ENCODE data around the gene NME7. TPM values are rescaled to one million over a fixed set of nuclear protein-coding genes. Genes with fewer than 3 reads are reported as not detected.

Gene NME7
- total and polyA plus RNA-seq, 4 donors: 7.8 to 26.5 (median 9.4) TPM

DNA sequence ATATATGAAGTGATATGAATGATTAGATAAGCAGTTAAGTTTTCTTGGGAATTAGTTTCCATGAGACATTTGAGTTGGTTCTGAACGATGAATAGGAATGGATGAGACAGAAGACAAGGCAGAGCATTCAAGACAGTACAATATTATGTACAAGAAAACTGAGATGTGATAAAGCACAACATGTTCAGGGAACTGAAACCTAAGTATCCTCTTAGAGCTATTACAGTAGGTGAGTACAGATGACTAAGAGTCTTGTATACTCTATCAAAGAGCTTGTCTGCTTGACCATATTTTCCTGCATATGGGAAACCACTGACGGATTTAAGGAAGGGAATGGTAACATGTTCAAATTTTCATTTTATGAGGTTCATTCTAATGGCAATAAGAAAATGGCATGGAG, 61.6 kb downstream of the NME7 start:
- WGBS: 96% methylated on average over 2 of the region's 2 CpGs
- DNase-seq (ENCODE audit: low spot score): no peak

DNA sequence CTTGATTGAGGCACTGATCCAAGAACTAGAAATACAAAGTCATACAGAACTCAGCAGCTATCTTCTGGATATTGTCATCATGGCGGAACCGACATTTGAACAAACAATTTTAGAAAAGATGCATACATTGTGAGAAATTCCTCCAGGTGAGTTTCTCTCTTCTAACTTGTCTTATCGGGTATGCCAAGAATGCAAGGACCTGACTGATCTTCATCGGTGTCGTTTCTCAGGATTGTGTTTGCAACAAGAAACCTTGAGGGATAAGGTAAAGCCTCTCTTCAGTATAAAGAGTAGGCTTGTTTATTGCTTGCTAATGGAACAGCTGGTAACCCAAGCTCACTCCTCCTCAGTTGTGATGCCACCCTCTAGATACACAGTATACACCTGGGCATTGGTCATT, 62.2 kb downstream of the NME7 start:
- Histone ChIP-seq H3K9ac (ENCODE audit: low read depth in 1 of 2, low read length in 2 of 2) (no peak overlapping the region), H3K27ac (ENCODE audit: low read depth in 1 of 2, low read length in 2 of 2) (no peak overlapping the region), H3K9me3 (ENCODE audit: control insufficient read depth in 4 of 4, low read length in 3 of 4) (no peaks in the 10 kb centered on the region), H3K4me3 (ENCODE audit: low read depth in 1 of 3, low read length in 3 of 3) (no peak overlapping the region), H3K36me3 (ENCODE audit: control insufficient read depth in 4 of 4, insufficient read depth in 3 of 4, low read depth in 1 of 4, low read length in 3 of 4) (peaks cover 0 to 3% (median 0%) of the 10 kb centered on the region in 4 donors), H3K4me1 (ENCODE audit: control insufficient read depth in 4 of 4, insufficient read depth in 4 of 4, low read length in 3 of 4) (no peaks in the 10 kb centered on the region), H3K27me3 (ENCODE audit: control insufficient read depth in 4 of 4, insufficient read depth in 4 of 4, low read length in 3 of 4) (no peaks in the 10 kb centered on the region)
- WGBS: 95% methylated on average over 5 of the region's 5 CpGs
- TF ChIP-seq JUND (IDR thresholded peaks at IDR 0.05) (no peak), NR2F2 (IDR thresholded peaks at IDR 0.05) (no peak)
- no peak for DNase-seq (ENCODE audit: low spot score)

More for the DNA sequence above, 61.6 kb downstream of the NME7 start:
- TF ChIP-seq RAD21 (IDR thresholded peaks at IDR 0.05) (no peak), NR2F2 (IDR thresholded peaks at IDR 0.05) (no peak), JUND (IDR thresholded peaks at IDR 0.05) (no peak), FOXA2 (IDR thresholded peaks at IDR 0.05) (no peak), SP1 (IDR thresholded peaks at IDR 0.05) (no peak), YY1 (IDR thresholded peaks at IDR 0.05) (no peak), FOXA1 (IDR thresholded peaks at IDR 0.05) (no peak), GABPA (IDR thresholded peaks at IDR 0.05 in 1 of 2, conservative IDR thresholded peaks at IDR 0.05 in 1 of 2) (no peak), HNF4G (IDR thresholded peaks at IDR 0.05) (no peak), RXRA (IDR thresholded peaks at IDR 0.05) (no peak), EGR1 (IDR thresholded peaks at IDR 0.05; ENCODE audit: low read depth in 2 of 2) (no peak)
- TF ChIP-seq, protein P1, sequence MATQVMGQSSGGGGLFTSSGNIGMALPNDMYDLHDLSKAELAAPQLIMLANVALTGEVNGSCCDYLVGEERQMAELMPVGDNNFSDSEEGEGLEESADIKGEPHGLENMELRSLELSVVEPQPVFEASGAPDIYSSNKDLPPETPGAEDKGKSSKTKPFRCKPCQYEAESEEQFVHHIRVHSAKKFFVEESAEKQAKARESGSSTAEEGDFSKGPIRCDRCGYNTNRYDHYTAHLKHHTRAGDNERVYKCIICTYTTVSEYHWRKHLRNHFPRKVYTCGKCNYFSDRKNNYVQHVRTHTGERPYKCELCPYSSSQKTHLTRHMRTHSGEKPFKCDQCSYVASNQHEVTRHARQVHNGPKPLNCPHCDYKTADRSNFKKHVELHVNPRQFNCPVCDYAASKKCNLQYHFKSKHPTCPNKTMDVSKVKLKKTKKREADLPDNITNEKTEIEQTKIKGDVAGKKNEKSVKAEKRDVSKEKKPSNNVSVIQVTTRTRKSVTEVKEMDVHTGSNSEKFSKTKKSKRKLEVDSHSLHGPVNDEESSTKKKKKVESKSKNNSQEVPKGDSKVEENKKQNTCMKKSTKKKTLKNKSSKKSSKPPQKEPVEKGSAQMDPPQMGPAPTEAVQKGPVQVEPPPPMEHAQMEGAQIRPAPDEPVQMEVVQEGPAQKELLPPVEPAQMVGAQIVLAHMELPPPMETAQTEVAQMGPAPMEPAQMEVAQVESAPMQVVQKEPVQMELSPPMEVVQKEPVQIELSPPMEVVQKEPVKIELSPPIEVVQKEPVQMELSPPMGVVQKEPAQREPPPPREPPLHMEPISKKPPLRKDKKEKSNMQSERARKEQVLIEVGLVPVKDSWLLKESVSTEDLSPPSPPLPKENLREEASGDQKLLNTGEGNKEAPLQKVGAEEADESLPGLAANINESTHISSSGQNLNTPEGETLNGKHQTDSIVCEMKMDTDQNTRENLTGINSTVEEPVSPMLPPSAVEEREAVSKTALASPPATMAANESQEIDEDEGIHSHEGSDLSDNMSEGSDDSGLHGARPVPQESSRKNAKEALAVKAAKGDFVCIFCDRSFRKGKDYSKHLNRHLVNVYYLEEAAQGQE (IDR thresholded peaks at IDR 0.05): no peak
- TF ChIP-seq, protein P2, sequence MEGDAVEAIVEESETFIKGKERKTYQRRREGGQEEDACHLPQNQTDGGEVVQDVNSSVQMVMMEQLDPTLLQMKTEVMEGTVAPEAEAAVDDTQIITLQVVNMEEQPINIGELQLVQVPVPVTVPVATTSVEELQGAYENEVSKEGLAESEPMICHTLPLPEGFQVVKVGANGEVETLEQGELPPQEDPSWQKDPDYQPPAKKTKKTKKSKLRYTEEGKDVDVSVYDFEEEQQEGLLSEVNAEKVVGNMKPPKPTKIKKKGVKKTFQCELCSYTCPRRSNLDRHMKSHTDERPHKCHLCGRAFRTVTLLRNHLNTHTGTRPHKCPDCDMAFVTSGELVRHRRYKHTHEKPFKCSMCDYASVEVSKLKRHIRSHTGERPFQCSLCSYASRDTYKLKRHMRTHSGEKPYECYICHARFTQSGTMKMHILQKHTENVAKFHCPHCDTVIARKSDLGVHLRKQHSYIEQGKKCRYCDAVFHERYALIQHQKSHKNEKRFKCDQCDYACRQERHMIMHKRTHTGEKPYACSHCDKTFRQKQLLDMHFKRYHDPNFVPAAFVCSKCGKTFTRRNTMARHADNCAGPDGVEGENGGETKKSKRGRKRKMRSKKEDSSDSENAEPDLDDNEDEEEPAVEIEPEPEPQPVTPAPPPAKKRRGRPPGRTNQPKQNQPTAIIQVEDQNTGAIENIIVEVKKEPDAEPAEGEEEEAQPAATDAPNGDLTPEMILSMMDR (IDR thresholded peaks at IDR 0.05; ENCODE audit: low read depth, low read length, missing input control): no peak
- TF ChIP-seq, protein P3, sequence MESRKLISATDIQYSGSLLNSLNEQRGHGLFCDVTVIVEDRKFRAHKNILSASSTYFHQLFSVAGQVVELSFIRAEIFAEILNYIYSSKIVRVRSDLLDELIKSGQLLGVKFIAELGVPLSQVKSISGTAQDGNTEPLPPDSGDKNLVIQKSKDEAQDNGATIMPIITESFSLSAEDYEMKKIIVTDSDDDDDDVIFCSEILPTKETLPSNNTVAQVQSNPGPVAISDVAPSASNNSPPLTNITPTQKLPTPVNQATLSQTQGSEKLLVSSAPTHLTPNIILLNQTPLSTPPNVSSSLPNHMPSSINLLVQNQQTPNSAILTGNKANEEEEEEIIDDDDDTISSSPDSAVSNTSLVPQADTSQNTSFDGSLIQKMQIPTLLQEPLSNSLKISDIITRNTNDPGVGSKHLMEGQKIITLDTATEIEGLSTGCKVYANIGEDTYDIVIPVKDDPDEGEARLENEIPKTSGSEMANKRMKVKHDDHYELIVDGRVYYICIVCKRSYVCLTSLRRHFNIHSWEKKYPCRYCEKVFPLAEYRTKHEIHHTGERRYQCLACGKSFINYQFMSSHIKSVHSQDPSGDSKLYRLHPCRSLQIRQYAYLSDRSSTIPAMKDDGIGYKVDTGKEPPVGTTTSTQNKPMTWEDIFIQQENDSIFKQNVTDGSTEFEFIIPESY (IDR thresholded peaks at IDR 0.05): no peak
- TF ChIP-seq, protein P4, sequence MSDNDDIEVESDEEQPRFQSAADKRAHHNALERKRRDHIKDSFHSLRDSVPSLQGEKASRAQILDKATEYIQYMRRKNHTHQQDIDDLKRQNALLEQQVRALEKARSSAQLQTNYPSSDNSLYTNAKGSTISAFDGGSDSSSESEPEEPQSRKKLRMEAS (IDR thresholded peaks at IDR 0.05): no peak
- H3K4me1 ChIP-seq (ENCODE audit: control insufficient read depth in 4 of 4, insufficient read depth in 4 of 4, low read length in 3 of 4): no peaks in the 10 kb centered on the region
- no peak overlapping the region for H3K9ac ChIP-seq (ENCODE audit: low read depth in 1 of 2, low read length in 2 of 2)
- no peaks in the 10 kb centered on the region for H3K27me3 ChIP-seq (ENCODE audit: control insufficient read depth in 4 of 4, insufficient read depth in 4 of 4, low read length in 3 of 4)
- no peaks in the 10 kb centered on the region for H3K9me3 ChIP-seq (ENCODE audit: control insufficient read depth in 4 of 4, low read length in 3 of 4)
- no peak overlapping the region for H3K27ac ChIP-seq (ENCODE audit: low read depth in 1 of 2, low read length in 2 of 2)
- peaks cover 0 to 3% (median 0%) of the 10 kb centered on the region in 4 donors for H3K36me3 ChIP-seq (ENCODE audit: control insufficient read depth in 4 of 4, insufficient read depth in 3 of 4, low read depth in 1 of 4, low read length in 3 of 4)
- H3K4me3 ChIP-seq (ENCODE audit: low read depth in 1 of 3, low read length in 3 of 3): no peak overlapping the region

All from liver (tissue), 9 donors.